Fibroblast of skin of left biceps (primary cell): ENCODE measurements around the gene KRT38.
"Not testable (repeated sequence)": the region's sequence is repeated elsewhere in the genome, so short reads cannot be mapped to it uniquely, and the experiment has no call there.

Experiments used
- DNase-seq, 2 experiments: peaks; one replicate each; pipeline ENCODE4 v3.0.0-alpha.2; 2013; ENCODE audit warnings: low read depth in 2 of 2

Gene KRT38

GRCh38 chr17:41395611-41396010, 45.2 kb downstream of the KRT38 start:
- DNase-seq = no peak

GRCh38 chr17:41395044-41395443, 45.7 kb downstream of the KRT38 start:
- not testable (repeated sequence) for DNase-seq

GRCh38 chr17:41394254-41394996, 46.4 kb downstream of the KRT38 start:
- DNase-seq = no peak

GRCh38 chr17:41393826-41394225, 47.0 kb downstream of the KRT38 start:
- DNase-seq = no peak

- DNase-seq = no peak
These were observed 47.5 kb downstream of the KRT38 start for GRCh38 chr17:41393294-41393693.

GRCh38 chr17:41392278-41392677, 48.5 kb downstream of the KRT38 start:
- DNase-seq = no peak

GRCh38 chr17:41391535-41391934, 49.2 kb downstream of the KRT38 start:
- DNase-seq = no peak

GRCh38 chr17:41390411-41390938, 50.3 kb downstream of the KRT38 start:
- DNase-seq = no peak

- no peak for DNase-seq
These were observed 53.1 kb downstream of the KRT38 start for GRCh38 chr17:41387670-41388069.

GRCh38 chr17:41386227-41386626, 54.6 kb downstream of the KRT38 start:
- DNase-seq = no peak
